WI38 (cell line): ENCODE data around the gene ARMC3.
"Not testable (repeated sequence)": the region's sequence is repeated elsewhere in the genome, so short reads cannot be mapped to it uniquely, and the experiment has no call there.

Source experiments
- H3K4me3 ChIP-seq: 2 replicates; pipeline ENCODE4 v1.5.1; 2011; ENCODE audit warnings: low read depth, mild to moderate bottlenecking, control low read depth, low read length
- CTCF ChIP-seq: IDR thresholded peaks from 2 replicates; pipeline ENCODE4 v1.5.1; 2012; ENCODE audit warnings: low read depth, mild to moderate bottlenecking, control low read depth, low read length

Gene ARMC3

GRCh38 chr10:23058366-23058765 is 130.5 kb downstream of the ARMC3 start:
- TF ChIP-seq CTCF = no peak
- no peak overlapping the region for H3K4me3 ChIP-seq

GRCh38 chr10:23060918-23061317 is 133.1 kb downstream of the ARMC3 start:
- no peak overlapping the region for H3K4me3 ChIP-seq

GRCh38 chr10:23063045-23063972 is 135.5 kb downstream of the ARMC3 start:
- TF ChIP-seq CTCF = no peak
- no peak overlapping the region for H3K4me3 ChIP-seq

More at GRCh38 chr10:23060918-23061317, 133.1 kb downstream of the ARMC3 start:
- TF ChIP-seq CTCF = no peak

GRCh38 chr10:23063973-23064812 is 136.3 kb downstream of the ARMC3 start:
- no peak overlapping the region for H3K4me3 ChIP-seq
- TF ChIP-seq CTCF = no peak

GRCh38 chr10:23064813-23065114 is 136.9 kb downstream of the ARMC3 start:
- H3K4me3 ChIP-seq = not testable (repeated sequence)

GRCh38 chr10:23065181-23065948 is 137.5 kb downstream of the ARMC3 start:
- no peak overlapping the region for H3K4me3 ChIP-seq
- TF ChIP-seq CTCF = no peak

GRCh38 chr10:23067337-23067736 is 139.5 kb downstream of the ARMC3 start:
- no peak for TF ChIP-seq CTCF
- no peak overlapping the region for H3K4me3 ChIP-seq
